SK-N-MC (cell line): ENCODE results near the gene GIT1.

Source experiments
- EZH2 ChIP-seq: fragments of 200-600 bp; sonication (generic); IDR thresholded peaks from one replicate; pipeline ENCODE4 v1.6.1; 2017; ENCODE audit warnings: antibody characterized with exemption
- FOXP2 ChIP-seq: optimal IDR thresholded peaks from 2 replicates; pipeline ENCODE3; 2011; ENCODE audit warnings: mild to moderate bottlenecking, moderate library complexity; ENCODE audit not compliant: insufficient read depth; ENCODE audit errors: extremely low read length, control extremely low read depth
- POLR2AphosphoS5 ChIP-seq: IDR thresholded peaks from 2 replicates; pipeline ENCODE4 v1.6.1; 2012; ENCODE audit warnings: mild to moderate bottlenecking, low read depth, low read length, borderline replicate concordance

DNA sequence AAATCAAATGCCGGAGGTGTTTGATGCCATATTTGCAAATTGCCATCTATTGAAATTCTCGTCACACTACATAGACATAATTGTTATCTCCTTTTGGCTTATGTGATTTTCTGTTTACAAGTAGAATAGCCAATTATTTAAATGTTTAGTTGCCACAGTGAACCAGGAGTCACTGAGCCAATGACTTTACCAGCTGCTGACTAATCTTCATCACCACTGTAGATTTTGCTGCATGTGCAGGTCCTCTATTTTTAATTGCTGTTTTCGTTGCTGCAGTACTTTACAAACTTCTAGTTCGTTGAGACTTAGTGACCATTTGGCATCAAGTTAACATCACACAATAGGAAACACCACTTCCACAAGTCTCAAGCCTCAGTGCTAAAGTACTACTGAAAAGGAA is 45.4 kb downstream of the GIT1 start:
- TF ChIP-seq POLR2AphosphoS5: no peak
- TF ChIP-seq EZH2: no peak
- TF ChIP-seq FOXP2: no peak
